ENCODE results near the gene CDC14C. TPM values are rescaled to one million over a fixed set of nuclear protein-coding genes. Genes with fewer than 3 reads are reported as not detected.

CDC14C gene
- total RNA-seq, 1 donor from 2014 or later: 0.14 TPM

DNA sequence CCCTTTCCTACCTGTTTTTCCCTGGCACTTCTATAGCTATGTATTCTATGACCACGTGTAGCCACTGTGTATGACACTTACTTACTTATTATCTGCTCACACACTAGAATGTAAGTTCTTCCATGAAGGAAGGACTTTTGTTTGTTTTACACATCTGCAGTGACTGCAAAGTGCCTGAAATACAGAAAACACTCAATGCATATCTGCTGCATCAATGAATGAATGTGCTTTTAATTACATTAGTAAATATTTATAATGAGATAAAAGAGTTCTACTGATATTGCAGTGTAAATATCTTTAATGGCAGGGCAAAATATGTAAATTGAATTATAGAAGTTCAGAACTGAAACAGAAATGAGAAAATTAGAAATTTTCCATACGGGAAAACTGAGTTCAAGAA lies 43.5 kb upstream of the CDC14C start:
- H3K36me3 ChIP-seq (ENCODE audit: insufficient read depth, low read length): no peaks in the 10 kb centered on the region
- no peaks in the 10 kb centered on the region for H4K20me1 ChIP-seq (ENCODE audit: insufficient read depth, low read length)
- Mint-ChIP-seq H3K27me3 (ENCODE audit: low read depth, unreplicated experiment) (no peaks in the 10 kb centered on the region), H3K36me3 (ENCODE audit: low read depth, unreplicated experiment) (no peaks in the 10 kb centered on the region), H3K9me3 (ENCODE audit: unreplicated experiment) (peaks cover 2% of the 10 kb centered on the region), H3K4me1 (ENCODE audit: low read depth, unreplicated experiment) (no peaks in the 10 kb centered on the region), H3K27ac (ENCODE audit: unreplicated experiment) (no peak overlapping the region), H3K4me3 (ENCODE audit: unreplicated experiment) (no peak overlapping the region)
- no peak for DNase-seq (ENCODE audit: low read depth)
- H3K4me2 ChIP-seq (ENCODE audit: low read length): no peak overlapping the region
- no peaks in the 10 kb centered on the region for H3K4me1 ChIP-seq (ENCODE audit: insufficient read depth, low read length)
- H3K9ac ChIP-seq (ENCODE audit: low read length): no peak overlapping the region
- H3K27me3 ChIP-seq (ENCODE audit: insufficient read depth, low read length): no peaks in the 10 kb centered on the region
- H2AFZ ChIP-seq (ENCODE audit: low read depth, low read length): no peak overlapping the region
- no peaks in the 10 kb centered on the region for H3K79me2 ChIP-seq (ENCODE audit: insufficient read depth, low read length)
- H3K4me3 ChIP-seq (ENCODE audit: insufficient read depth, low read depth, low read length): no peak overlapping the region
- no peak for TF ChIP-seq EZH2 (IDR thresholded peaks at IDR 0.05; ENCODE audit: insufficient read depth, low read length)
- TF ChIP-seq, protein P1, sequence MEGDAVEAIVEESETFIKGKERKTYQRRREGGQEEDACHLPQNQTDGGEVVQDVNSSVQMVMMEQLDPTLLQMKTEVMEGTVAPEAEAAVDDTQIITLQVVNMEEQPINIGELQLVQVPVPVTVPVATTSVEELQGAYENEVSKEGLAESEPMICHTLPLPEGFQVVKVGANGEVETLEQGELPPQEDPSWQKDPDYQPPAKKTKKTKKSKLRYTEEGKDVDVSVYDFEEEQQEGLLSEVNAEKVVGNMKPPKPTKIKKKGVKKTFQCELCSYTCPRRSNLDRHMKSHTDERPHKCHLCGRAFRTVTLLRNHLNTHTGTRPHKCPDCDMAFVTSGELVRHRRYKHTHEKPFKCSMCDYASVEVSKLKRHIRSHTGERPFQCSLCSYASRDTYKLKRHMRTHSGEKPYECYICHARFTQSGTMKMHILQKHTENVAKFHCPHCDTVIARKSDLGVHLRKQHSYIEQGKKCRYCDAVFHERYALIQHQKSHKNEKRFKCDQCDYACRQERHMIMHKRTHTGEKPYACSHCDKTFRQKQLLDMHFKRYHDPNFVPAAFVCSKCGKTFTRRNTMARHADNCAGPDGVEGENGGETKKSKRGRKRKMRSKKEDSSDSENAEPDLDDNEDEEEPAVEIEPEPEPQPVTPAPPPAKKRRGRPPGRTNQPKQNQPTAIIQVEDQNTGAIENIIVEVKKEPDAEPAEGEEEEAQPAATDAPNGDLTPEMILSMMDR (IDR thresholded peaks at IDR 0.05; ENCODE audit: insufficient read depth, low read depth, low read length): no peak
- H3K27ac ChIP-seq (ENCODE audit: low read depth, low read length): no peak overlapping the region
- no peaks in the 10 kb centered on the region for H3K9me3 ChIP-seq (ENCODE audit: insufficient read depth, low read depth, low read length)
- FAIRE-seq: no peak

DNA sequence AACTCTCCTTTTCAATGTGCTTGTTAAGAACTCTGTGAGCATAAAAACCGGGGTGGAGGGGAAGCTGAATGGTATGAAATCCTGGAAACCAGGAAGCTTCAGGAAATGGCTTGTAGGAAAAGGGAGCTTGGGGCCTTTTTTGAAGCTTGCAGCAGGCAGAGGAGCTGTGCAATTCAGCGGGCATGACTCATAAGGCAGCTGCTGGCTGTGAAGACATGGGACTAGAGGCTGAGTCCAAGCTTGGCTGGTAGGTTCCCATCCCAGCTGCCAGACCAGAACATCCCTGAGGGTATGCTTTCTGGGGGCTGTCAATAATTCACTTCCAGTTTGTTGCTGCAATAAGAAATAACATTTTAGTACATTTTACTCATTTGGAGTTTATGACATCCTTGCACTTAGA lies 36.8 kb upstream of the CDC14C start:
- Histone ChIP-seq H4K20me1 (ENCODE audit: insufficient read depth, low read length) (no peaks in the 10 kb centered on the region), H3K4me2 (ENCODE audit: low read length) (no peak overlapping the region), H3K9me3 (ENCODE audit: insufficient read depth, low read depth, low read length) (no peaks in the 10 kb centered on the region), H3K27me3 (ENCODE audit: insufficient read depth, low read length) (no peaks in the 10 kb centered on the region), H2AFZ (ENCODE audit: low read depth, low read length) (no peak overlapping the region), H3K36me3 (ENCODE audit: insufficient read depth, low read length) (no peaks in the 10 kb centered on the region), H3K4me1 (ENCODE audit: insufficient read depth, low read length) (no peaks in the 10 kb centered on the region), H3K27ac (ENCODE audit: low read depth, low read length) (no peak overlapping the region), H3K4me3 (ENCODE audit: insufficient read depth, low read depth, low read length) (no peak overlapping the region), H3K79me2 (ENCODE audit: insufficient read depth, low read length) (no peaks in the 10 kb centered on the region), H3K9ac (ENCODE audit: low read length) (no peak overlapping the region)
- Mint-ChIP-seq H3K36me3 (ENCODE audit: low read depth, unreplicated experiment) (peaks cover 6% of the 10 kb centered on the region), H3K9me3 (ENCODE audit: unreplicated experiment) (peaks cover 16% of the 10 kb centered on the region), H3K27ac (ENCODE audit: unreplicated experiment) (no peak overlapping the region), H3K27me3 (ENCODE audit: low read depth, unreplicated experiment) (no peaks in the 10 kb centered on the region), H3K4me1 (ENCODE audit: low read depth, unreplicated experiment) (peaks cover 11% of the 10 kb centered on the region), H3K4me3 (ENCODE audit: unreplicated experiment) (no peak overlapping the region)
- DNase-seq (ENCODE audit: low read depth): peak; percentile 32
- FAIRE-seq: no peak
- TF ChIP-seq, protein P1 (IDR thresholded peaks at IDR 0.05; ENCODE audit: insufficient read depth, low read depth, low read length): no peak

DNA sequence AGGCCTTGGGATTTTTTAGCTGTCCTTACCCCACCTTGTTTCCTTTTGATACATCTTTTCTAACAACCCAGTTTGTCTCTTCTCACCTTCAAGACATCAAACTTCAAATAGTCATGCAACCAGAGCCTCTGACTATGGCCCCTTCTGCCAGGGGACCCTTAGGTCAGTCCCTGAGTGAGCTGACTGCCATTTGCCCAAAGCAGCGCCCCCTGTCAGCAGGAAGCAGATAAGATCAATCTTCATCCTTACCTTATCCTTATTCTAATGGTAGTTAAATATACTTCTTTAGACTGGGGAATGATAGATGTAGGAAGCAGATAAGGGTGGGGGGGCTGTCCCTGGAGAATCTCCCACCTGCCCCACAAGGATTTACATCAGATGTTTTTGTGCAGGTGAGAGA lies 29.8 kb upstream of the CDC14C start:
- H3K9ac ChIP-seq (ENCODE audit: low read length): no peak overlapping the region
- no peaks in the 10 kb centered on the region for H3K9me3 ChIP-seq (ENCODE audit: insufficient read depth, low read depth, low read length)
- DNase-seq (ENCODE audit: low read depth) (no peak), FAIRE-seq (no peak)
- H3K4me3 ChIP-seq (ENCODE audit: insufficient read depth, low read depth, low read length): no peak overlapping the region
- Mint-ChIP-seq H3K4me3 (ENCODE audit: unreplicated experiment) (no peak overlapping the region), H3K27me3 (ENCODE audit: low read depth, unreplicated experiment) (no peaks in the 10 kb centered on the region), H3K9me3 (ENCODE audit: unreplicated experiment) (peaks cover 21% of the 10 kb centered on the region), H3K27ac (ENCODE audit: unreplicated experiment) (no peak overlapping the region), H3K4me1 (ENCODE audit: low read depth, unreplicated experiment) (no peaks in the 10 kb centered on the region), H3K36me3 (ENCODE audit: low read depth, unreplicated experiment) (peaks cover 6% of the 10 kb centered on the region)
- H3K79me2 ChIP-seq (ENCODE audit: insufficient read depth, low read length): no peaks in the 10 kb centered on the region
- H3K36me3 ChIP-seq (ENCODE audit: insufficient read depth, low read length): no peaks in the 10 kb centered on the region
- H3K27ac ChIP-seq (ENCODE audit: low read depth, low read length): no peak overlapping the region
- no peak for TF ChIP-seq EZH2 (IDR thresholded peaks at IDR 0.05; ENCODE audit: insufficient read depth, low read length)
- TF ChIP-seq, protein P1 (IDR thresholded peaks at IDR 0.05; ENCODE audit: insufficient read depth, low read depth, low read length): no peak
- H3K4me1 ChIP-seq (ENCODE audit: insufficient read depth, low read length): no peaks in the 10 kb centered on the region
- H4K20me1 ChIP-seq (ENCODE audit: insufficient read depth, low read length): no peaks in the 10 kb centered on the region
- no peak overlapping the region for H2AFZ ChIP-seq (ENCODE audit: low read depth, low read length)
- no peak overlapping the region for H3K4me2 ChIP-seq (ENCODE audit: low read length)
- H3K27me3 ChIP-seq (ENCODE audit: insufficient read depth, low read length): no peaks in the 10 kb centered on the region
